Nephron (organoid): ENCODE data around the gene SSR2.

Experiments
- H3K27ac Mint-ChIP-seq, 3 experiments: 2 replicates each; pipeline ENCODE4 v1.8.0; 2020; ENCODE audit warnings: mixed read lengths in 3 of 3, mild to moderate bottlenecking in 2 of 3, moderate library complexity in 1 of 3
- H3K27me3 Mint-ChIP-seq: 2 replicates; pipeline ENCODE4 v1.8.0; 2021; ENCODE audit warnings: low read depth, mild to moderate bottlenecking, moderate library complexity, mixed read lengths
- H3K36me3 Mint-ChIP-seq: 2 replicates; pipeline ENCODE4 v1.8.0; 2020; ENCODE audit warnings: low read depth, mixed read lengths
- H3K4me1 Mint-ChIP-seq: 2 replicates; pipeline ENCODE4 v1.8.0; 2020; ENCODE audit warnings: mixed read lengths
- H3K4me3 Mint-ChIP-seq, 3 experiments: 2 replicates each; pipeline ENCODE4 v1.8.0; 2020; ENCODE audit warnings: mild to moderate bottlenecking in 3 of 3, mixed read lengths in 3 of 3, moderate library complexity in 2 of 3
- H3K9me3 Mint-ChIP-seq: 2 replicates; pipeline ENCODE4 v1.8.0; 2020; ENCODE audit warnings: mixed read lengths
- TF ChIP-seq, protein P1 (sequence below), 3 experiments: fragments of 200-600 bp; sonication (generic); IDR thresholded peaks; one replicate each; pipeline ENCODE4 v1.5.0; 2021; ENCODE audit warnings: antibody characterized with exemption in 3 of 3; ENCODE audit not compliant: unreplicated experiment in 3 of 3

SSR2 gene

DNA sequence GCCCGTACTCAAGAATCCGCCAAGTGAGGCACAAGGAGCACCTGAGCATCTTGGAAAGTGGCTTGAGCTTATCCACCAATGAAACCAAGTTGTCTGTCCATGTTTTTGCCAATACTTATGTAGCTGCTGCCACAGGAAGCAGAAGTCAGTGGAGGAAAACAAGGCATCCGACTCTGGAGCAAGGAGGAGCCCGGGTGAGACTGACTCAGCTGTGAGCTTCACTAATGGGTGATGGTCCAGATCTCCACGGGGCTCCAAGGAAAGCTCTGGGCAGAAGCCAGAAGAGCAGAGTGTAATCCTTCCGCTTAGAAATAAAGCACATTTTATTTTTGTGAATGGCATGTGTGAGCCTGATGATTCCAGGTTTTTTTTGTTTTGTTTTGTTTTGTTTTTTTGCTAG, 12.3 kb upstream of the SSR2 start:
- no peak overlapping the region for H3K27ac Mint-ChIP-seq
- TF ChIP-seq, protein P1, sequence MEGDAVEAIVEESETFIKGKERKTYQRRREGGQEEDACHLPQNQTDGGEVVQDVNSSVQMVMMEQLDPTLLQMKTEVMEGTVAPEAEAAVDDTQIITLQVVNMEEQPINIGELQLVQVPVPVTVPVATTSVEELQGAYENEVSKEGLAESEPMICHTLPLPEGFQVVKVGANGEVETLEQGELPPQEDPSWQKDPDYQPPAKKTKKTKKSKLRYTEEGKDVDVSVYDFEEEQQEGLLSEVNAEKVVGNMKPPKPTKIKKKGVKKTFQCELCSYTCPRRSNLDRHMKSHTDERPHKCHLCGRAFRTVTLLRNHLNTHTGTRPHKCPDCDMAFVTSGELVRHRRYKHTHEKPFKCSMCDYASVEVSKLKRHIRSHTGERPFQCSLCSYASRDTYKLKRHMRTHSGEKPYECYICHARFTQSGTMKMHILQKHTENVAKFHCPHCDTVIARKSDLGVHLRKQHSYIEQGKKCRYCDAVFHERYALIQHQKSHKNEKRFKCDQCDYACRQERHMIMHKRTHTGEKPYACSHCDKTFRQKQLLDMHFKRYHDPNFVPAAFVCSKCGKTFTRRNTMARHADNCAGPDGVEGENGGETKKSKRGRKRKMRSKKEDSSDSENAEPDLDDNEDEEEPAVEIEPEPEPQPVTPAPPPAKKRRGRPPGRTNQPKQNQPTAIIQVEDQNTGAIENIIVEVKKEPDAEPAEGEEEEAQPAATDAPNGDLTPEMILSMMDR (IDR thresholded peaks at IDR 0.05; ENCODE audit: unreplicated experiment in 3 of 3) = no peak
- H3K36me3 Mint-ChIP-seq = peaks cover 16% of the 10 kb centered on the region
- no peaks in the 10 kb centered on the region for H3K9me3 Mint-ChIP-seq
- H3K27me3 Mint-ChIP-seq = no peaks in the 10 kb centered on the region
- H3K4me1 Mint-ChIP-seq = no peaks in the 10 kb centered on the region
- H3K4me3 Mint-ChIP-seq = no peak overlapping the region

DNA sequence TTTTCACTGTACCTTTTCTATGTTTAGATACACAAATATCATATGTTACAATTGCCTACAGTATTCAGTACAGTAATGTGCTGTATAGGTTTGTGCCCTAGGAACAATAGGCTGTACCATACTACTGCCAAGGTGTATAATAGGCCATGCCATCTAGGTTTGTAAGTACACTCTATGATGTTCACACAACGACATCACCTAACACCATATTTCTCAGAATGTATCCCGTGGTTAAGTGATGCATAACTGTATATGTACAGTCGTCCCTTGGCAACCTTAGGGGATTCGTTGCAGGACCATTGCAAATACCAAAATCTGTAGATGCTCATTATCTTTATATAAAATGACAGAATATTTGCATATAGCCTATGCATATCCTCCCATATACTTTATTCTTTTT, 5.8 kb upstream of the SSR2 start:
- Mint-ChIP-seq H3K4me3 (no peak overlapping the region), H3K9me3 (no peaks in the 10 kb centered on the region), H3K27ac (no peak overlapping the region), H3K27me3 (no peaks in the 10 kb centered on the region), H3K36me3 (no peaks in the 10 kb centered on the region), H3K4me1 (no peaks in the 10 kb centered on the region)
- TF ChIP-seq, protein P1 (IDR thresholded peaks at IDR 0.05; ENCODE audit: unreplicated experiment in 3 of 3) = no peak

DNA sequence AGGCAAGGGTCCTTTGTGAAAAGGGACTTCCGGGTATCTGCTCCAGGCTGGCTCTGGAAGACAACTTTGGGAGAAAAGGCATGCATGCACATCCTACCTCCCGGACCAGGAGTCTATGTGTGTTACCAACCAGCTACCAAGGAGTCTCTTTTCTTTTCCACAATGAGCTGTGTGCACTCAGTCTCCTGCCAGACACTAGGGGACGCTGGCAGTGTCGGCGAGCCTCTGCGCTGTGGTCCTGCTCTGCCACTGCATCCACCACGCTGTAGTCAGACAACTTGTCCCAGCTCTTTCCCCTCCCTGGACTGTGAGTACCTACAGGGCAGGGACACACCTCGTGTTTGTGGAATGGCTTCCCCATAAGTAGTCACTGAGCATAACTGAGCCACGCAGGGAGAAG, 5.1 kb upstream of the SSR2 start:
- Mint-ChIP-seq H3K27ac (peak overlapping the region in 1 of 3 experiments; percentile 5), H3K9me3 (no peaks in the 10 kb centered on the region), H3K36me3 (peaks cover under 1% of the 10 kb centered on the region), H3K4me1 (peaks cover under 1% of the 10 kb centered on the region), H3K27me3 (no peaks in the 10 kb centered on the region), H3K4me3 (no peak overlapping the region)
- TF ChIP-seq, protein P1 (IDR thresholded peaks at IDR 0.05; ENCODE audit: unreplicated experiment in 3 of 3) = peak; percentile 43 to 59 (median 46)

DNA sequence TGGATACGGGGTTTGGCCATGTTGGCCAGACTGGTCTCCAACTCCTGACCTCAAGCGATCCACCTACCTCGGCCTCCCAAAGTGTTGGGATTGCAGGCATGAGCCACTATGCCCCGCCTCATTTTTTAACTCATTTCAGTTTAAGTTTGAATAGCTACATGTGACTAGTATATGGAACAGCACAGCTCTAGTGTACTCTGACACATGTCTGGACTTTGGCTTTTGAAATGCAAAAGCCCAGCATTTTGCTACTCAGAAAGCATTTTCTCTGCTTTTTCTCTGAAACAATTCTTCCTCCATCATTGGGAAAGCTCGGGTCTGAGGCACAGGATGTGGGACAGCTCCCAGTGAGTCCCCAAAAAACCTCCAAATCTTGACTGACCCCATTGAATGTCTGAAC, 4.0 kb upstream of the SSR2 start:
- peaks cover 11% of the 10 kb centered on the region for H3K4me1 Mint-ChIP-seq
- peaks cover 9% of the 10 kb centered on the region for H3K36me3 Mint-ChIP-seq
- no peaks in the 10 kb centered on the region for H3K27me3 Mint-ChIP-seq
- H3K9me3 Mint-ChIP-seq = no peaks in the 10 kb centered on the region
- H3K27ac Mint-ChIP-seq = no peak overlapping the region
- TF ChIP-seq, protein P1 (IDR thresholded peaks at IDR 0.05; ENCODE audit: unreplicated experiment in 3 of 3) = no peak
- H3K4me3 Mint-ChIP-seq = no peak overlapping the region

DNA sequence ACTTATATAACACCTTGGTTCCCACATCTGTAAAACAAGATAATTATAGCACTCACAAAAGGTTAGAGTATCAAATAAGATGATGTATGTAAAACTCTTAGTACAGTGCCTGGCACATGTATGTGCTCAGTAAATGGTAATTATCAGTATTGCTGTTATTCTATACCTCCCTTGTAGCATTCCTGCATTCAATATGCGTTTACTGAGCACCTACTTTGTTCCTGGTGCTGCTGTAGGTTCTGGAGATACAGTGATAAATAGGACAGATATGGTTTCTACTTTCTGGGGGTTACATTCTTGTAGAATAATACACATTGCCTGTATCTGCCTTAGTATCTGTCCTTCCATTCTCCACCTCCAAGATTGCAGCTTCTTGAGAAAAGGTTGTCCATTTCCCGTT, 1.2 kb upstream of the SSR2 start:
- no peak overlapping the region for H3K27ac Mint-ChIP-seq
- peak overlapping the region; percentile 44 to 69 (median 59) for H3K4me3 Mint-ChIP-seq
- H3K4me1 Mint-ChIP-seq = peaks cover 24% of the 10 kb centered on the region
- H3K9me3 Mint-ChIP-seq = no peaks in the 10 kb centered on the region
- peaks cover 28% of the 10 kb centered on the region for H3K36me3 Mint-ChIP-seq
- TF ChIP-seq, protein P1 (IDR thresholded peaks at IDR 0.05; ENCODE audit: unreplicated experiment in 3 of 3) = no peak
- no peaks in the 10 kb centered on the region for H3K27me3 Mint-ChIP-seq

DNA sequence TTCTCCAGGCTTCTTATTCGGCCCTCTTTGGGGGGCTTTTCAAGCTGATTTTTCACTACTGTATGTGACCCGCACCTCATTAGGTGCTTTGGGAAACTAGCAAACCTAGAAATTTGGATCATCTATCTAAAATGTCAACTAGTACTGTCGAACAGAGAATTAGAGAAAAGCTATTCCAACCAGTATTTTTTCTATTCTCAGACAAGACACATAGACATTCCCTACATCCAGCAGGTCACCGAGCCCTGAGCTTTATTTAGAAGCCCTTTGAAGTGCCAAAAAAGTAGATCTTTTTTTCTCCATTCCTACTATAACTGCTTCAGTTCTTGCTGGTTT, 310 bp upstream of the SSR2 start:
- peaks cover 35% of the 10 kb centered on the region for H3K36me3 Mint-ChIP-seq
- H3K27me3 Mint-ChIP-seq = no peaks in the 10 kb centered on the region
- peak overlapping the region; percentile 93 to 98 (median 96) for H3K4me3 Mint-ChIP-seq
- TF ChIP-seq, protein P1 (IDR thresholded peaks at IDR 0.05; ENCODE audit: unreplicated experiment in 3 of 3) = no peak
- H3K27ac Mint-ChIP-seq = peak overlapping the region; percentile 85 to 89 (median 87)
- no peaks in the 10 kb centered on the region for H3K9me3 Mint-ChIP-seq
- H3K4me1 Mint-ChIP-seq = peaks cover 24% of the 10 kb centered on the region
